GM23248 (cell line): ENCODE measurements around the gene HOMER2. TPM values are rescaled to one million over a fixed set of nuclear protein-coding genes. Genes with fewer than 3 reads are reported as not detected.
A peak's percentile ranks its signal among the peaks of the same experiment; 100 is the strongest.
"Not testable (repeated sequence)": the region's sequence is repeated elsewhere in the genome, so short reads cannot be mapped to it uniquely, and the experiment has no call there.

Source experiments
- DNase-seq: peaks from one replicate; pipeline ENCODE4 v3.0.0-alpha.2; 2015
- H2AFZ ChIP-seq: fragments of 200-600 bp; sonication (generic); 2 replicates; pipeline ENCODE4 v1.6.1; 2016; ENCODE audit warnings: antibody characterized with exemption
- H3F3A ChIP-seq: fragments of 200-600 bp; sonication (generic); 2 replicates; pipeline ENCODE4 v1.6.1; 2016; ENCODE audit warnings: mild to moderate bottlenecking, antibody characterized with exemption, mixed run types; ENCODE audit not compliant: insufficient read depth
- H3K27ac ChIP-seq: fragments of 200-600 bp; sonication (generic); 2 replicates; pipeline ENCODE4 v1.5.1; 2016; ENCODE audit warnings: mild to moderate bottlenecking
- H3K27me3 ChIP-seq: fragments of 200-600 bp; sonication (generic); replicated peaks from 2 replicates; pipeline ENCODE4 v1.6.1; 2016; ENCODE audit warnings: mild to moderate bottlenecking; ENCODE audit not compliant: insufficient read depth
- H3K36me3 ChIP-seq: fragments of 200-600 bp; sonication (generic); 2 replicates; pipeline ENCODE4 v1.6.1; 2016; ENCODE audit warnings: low read depth, mild to moderate bottlenecking
- H3K4me1 ChIP-seq: fragments of 200-600 bp; sonication (generic); 2 replicates; pipeline ENCODE4 v1.6.1; 2016; ENCODE audit warnings: mild to moderate bottlenecking; ENCODE audit not compliant: insufficient read depth
- H3K4me2 ChIP-seq: fragments of 200-600 bp; sonication (generic); one replicate; pipeline ENCODE4 v1.6.1; 2016; ENCODE audit warnings: mild to moderate bottlenecking; ENCODE audit not compliant: unreplicated experiment
- H3K4me3 ChIP-seq: fragments of 200-600 bp; sonication (generic); 2 replicates; pipeline ENCODE4 v1.5.1; 2016; ENCODE audit warnings: mild to moderate bottlenecking
- H3K79me2 ChIP-seq: fragments of 200-600 bp; sonication (generic); 2 replicates; pipeline ENCODE4 v1.6.1; 2016; ENCODE audit warnings: mild to moderate bottlenecking; ENCODE audit not compliant: insufficient read depth
- H3K9ac ChIP-seq: fragments of 200-600 bp; sonication (generic); 2 replicates; pipeline ENCODE4 v1.6.1; 2016; ENCODE audit warnings: mild to moderate bottlenecking
- H3K9me2 ChIP-seq: fragments of 200-600 bp; sonication (generic); 2 replicates; pipeline ENCODE4 v1.6.1; 2016; ENCODE audit warnings: mixed run types, mild to moderate bottlenecking, moderate library complexity; ENCODE audit not compliant: insufficient read depth
- H3K9me3 ChIP-seq: fragments of 200-600 bp; sonication (generic); one replicate; pipeline ENCODE4 v1.6.1; 2017; ENCODE audit warnings: low read depth
- H4K20me1 ChIP-seq: fragments of 200-600 bp; sonication (generic); 2 replicates; pipeline ENCODE4 v1.6.0; 2016; ENCODE audit not compliant: insufficient read depth
- EZH2 ChIP-seq: fragments of 200-600 bp; sonication (generic); IDR thresholded peaks from 2 replicates; pipeline ENCODE4 v1.6.1; 2018; ENCODE audit warnings: antibody characterized with exemption, mild to moderate bottlenecking; ENCODE audit not compliant: insufficient read depth, poor library complexity, severe bottlenecking
- EZH2phosphoT487 ChIP-seq: fragments of 200-600 bp; sonication (generic); IDR thresholded peaks from 2 replicates; pipeline ENCODE4 v1.6.1; 2018; ENCODE audit warnings: antibody characterized with exemption, moderate library complexity, mild to moderate bottlenecking, low read depth; ENCODE audit not compliant: insufficient read depth
- WGBS, 2 experiments: methylation state at CpG; one replicate each; pipeline ENCODE4 v1.1.6; 2015 to 2017; ENCODE audit warnings: low lambda C conversion rate in 2 of 2, low coverage in 1 of 2; ENCODE audit errors: missing lambda C conversion rate in 2 of 2; 5-methylcytosine and 5-hydroxymethylcytosine counted together
- in situ Hi-C: fragments of 300-500 bp; cut with MboI; formaldehyde crosslinking; loops from 2 replicates; pipeline ENCODE4 v1.15.0; 2020
- polyA plus RNA-seq: library from polyadenylated mRNA; unstranded; fragments of >200 nt; fragmentation: Nextera tagmentation; extraction: Ambion mirVana; gene quantifications from 2 replicates; pipeline ENCODE4 v1.2.1, GENCODE V29; 2016
- total RNA-seq: library from RNA; depleted of rRNA; stranded (reverse); fragments of >200 nt; shearing (Covaris generic); gene quantifications from 2 replicates; pipeline ENCODE4 v1.2.3, GENCODE V29; 2014

HOMER2 gene
- total and polyA plus RNA-seq, 2 experiments from 2014 or later: 9.0 to 17.0 TPM

DNA sequence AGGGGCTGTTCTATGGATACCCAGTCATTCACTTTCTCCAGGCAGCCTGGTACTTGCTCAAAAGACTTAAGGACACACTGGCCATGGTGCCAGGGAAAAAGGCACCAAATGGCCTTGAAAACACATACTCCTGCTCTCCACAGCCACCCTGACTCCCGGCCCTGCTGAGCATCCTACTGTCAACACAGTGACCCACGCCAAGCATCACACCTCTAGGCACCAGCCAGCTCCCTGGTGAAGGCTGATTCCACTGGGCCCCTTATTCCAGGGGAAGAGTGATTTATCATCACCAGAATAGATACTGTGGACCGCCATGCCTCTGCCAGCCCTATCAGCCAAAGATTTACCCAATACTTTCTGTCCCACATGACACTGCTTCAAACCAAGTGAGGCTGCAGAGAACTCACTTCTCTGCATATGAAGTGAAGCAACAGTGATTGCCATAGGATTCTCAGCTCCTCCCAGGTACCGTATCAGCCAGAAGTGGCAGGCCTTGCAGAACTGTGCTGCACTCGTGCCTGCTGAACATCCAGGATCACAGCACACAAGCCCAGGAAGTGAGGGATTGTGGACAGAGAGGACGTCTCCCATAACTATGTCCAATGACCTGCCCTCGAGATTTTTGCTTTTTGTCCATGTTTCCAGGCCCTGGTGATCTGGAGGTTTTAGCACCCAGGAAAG is 79.4 kb downstream of the HOMER2 start:
- Histone ChIP-seq H3K27ac (no peak overlapping the region), H3K27me3 (no peaks in the 10 kb centered on the region), H3K36me3 (no peaks in the 10 kb centered on the region), H3K4me1 (peaks cover 13% of the 10 kb centered on the region), H3K4me3 (no peak overlapping the region), H3F3A (peaks cover 18% of the 10 kb centered on the region), H3K79me2 (no peaks in the 10 kb centered on the region), H2AFZ (no peak overlapping the region), H3K9me3 (no peaks in the 10 kb centered on the region), H3K9me2 (no peaks in the 10 kb centered on the region), H4K20me1 (no peaks in the 10 kb centered on the region), H3K4me2 (no peak overlapping the region), H3K9ac (no peak overlapping the region)
- in situ Hi-C loops: no loop called here
- WGBS, 2 experiments: 73 to 80% methylated on average over 7 of the region's 7 CpGs
- TF ChIP-seq EZH2phosphoT487 (no peak), EZH2 (no peak)
- DNase-seq: no peak

DNA sequence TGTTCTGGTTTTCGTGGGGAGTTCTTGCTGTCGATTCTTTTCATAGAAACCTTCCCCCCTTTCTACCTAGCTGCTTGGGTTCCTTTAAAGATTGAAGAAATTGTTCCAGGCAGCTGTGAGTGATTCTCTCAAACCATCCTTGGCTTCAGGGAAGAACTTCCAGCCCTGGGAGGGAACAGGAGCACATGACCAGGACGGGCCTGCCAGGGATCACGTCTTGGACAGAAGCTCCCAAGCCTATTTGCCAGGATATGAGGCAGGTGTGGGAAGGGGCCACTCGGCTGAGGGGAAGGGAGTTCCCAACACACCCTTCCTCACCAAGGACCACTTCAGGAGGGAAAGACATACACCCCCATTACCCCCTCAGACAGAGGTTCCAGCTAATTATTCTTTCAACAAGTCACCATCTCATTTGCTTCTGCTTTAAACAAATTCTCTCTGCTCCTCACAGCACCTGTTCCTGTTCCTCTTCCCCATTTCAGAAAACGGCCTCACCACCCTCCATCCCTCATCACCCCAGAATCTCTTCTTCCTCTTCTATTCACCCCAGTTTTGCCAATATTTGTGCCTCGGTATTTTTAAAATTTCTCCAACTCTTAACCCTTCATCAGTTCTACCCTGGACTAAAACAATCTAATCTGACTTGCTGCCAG is 80.6 kb downstream of the HOMER2 start:
- no peak overlapping the region for H3K4me2 ChIP-seq
- in situ Hi-C loops: no loop called here

GRCh38 chr15:82871358-82871757 is 81.2 kb downstream of the HOMER2 start:
- in situ Hi-C loops: no loop called here
- no peak overlapping the region for H3K9ac ChIP-seq
- 57 to 60% methylated on average over 5 of the region's 5 CpGs for WGBS, 2 experiments
- no peak for DNase-seq
- H3K9me3 ChIP-seq: no peaks in the 10 kb centered on the region
- H3K79me2 ChIP-seq: no peaks in the 10 kb centered on the region
- no peak for TF ChIP-seq EZH2
- TF ChIP-seq EZH2phosphoT487: no peak
- H2AFZ ChIP-seq: no peak overlapping the region
- peaks cover 16% of the 10 kb centered on the region for H3F3A ChIP-seq
- no peak overlapping the region for H3K4me2 ChIP-seq
- no peak overlapping the region for H3K27ac ChIP-seq
- H3K4me1 ChIP-seq: peaks cover 13% of the 10 kb centered on the region
- no peak overlapping the region for H3K4me3 ChIP-seq
- no peaks in the 10 kb centered on the region for H3K9me2 ChIP-seq
- H3K36me3 ChIP-seq: no peaks in the 10 kb centered on the region
- H3K27me3 ChIP-seq: no peaks in the 10 kb centered on the region
- no peaks in the 10 kb centered on the region for H4K20me1 ChIP-seq

More for the DNA sequence above, 80.6 kb downstream of the HOMER2 start:
- Histone ChIP-seq H3K9me3 (no peaks in the 10 kb centered on the region), H3F3A (peaks cover 18% of the 10 kb centered on the region), H2AFZ (no peak overlapping the region), H3K9ac (no peak overlapping the region), H3K4me3 (no peak overlapping the region), H3K79me2 (no peaks in the 10 kb centered on the region), H3K27ac (no peak overlapping the region), H4K20me1 (no peaks in the 10 kb centered on the region), H3K4me1 (peaks cover 13% of the 10 kb centered on the region), H3K9me2 (no peaks in the 10 kb centered on the region), H3K27me3 (no peaks in the 10 kb centered on the region), H3K36me3 (no peaks in the 10 kb centered on the region)
- WGBS, 2 experiments: 71 to 77% methylated on average over 7 of the region's 7 CpGs
- no peak for DNase-seq
- TF ChIP-seq EZH2phosphoT487 (no peak), EZH2 (no peak)

GRCh38 chr15:82870727-82871320 is 81.7 kb downstream of the HOMER2 start:
- H3K9me2 ChIP-seq: no peaks in the 10 kb centered on the region
- in situ Hi-C loops: no loop called here
- H4K20me1 ChIP-seq: no peaks in the 10 kb centered on the region
- no peak for DNase-seq
- H3K9me3 ChIP-seq: no peaks in the 10 kb centered on the region
- H3K4me2 ChIP-seq: peak overlapping the region; percentile 1
- no peaks in the 10 kb centered on the region for H3K36me3 ChIP-seq
- H3K4me1 ChIP-seq: peaks cover 10% of the 10 kb centered on the region
- WGBS, 2 experiments: 72 to 73% methylated on average over 7 of the region's 7 CpGs
- TF ChIP-seq EZH2: no peak
- no peak overlapping the region for H3K4me3 ChIP-seq
- peaks cover 11% of the 10 kb centered on the region for H3F3A ChIP-seq
- H2AFZ ChIP-seq: no peak overlapping the region
- H3K9ac ChIP-seq: no peak overlapping the region
- no peaks in the 10 kb centered on the region for H3K27me3 ChIP-seq
- H3K79me2 ChIP-seq: no peaks in the 10 kb centered on the region
- no peak overlapping the region for H3K27ac ChIP-seq

DNA sequence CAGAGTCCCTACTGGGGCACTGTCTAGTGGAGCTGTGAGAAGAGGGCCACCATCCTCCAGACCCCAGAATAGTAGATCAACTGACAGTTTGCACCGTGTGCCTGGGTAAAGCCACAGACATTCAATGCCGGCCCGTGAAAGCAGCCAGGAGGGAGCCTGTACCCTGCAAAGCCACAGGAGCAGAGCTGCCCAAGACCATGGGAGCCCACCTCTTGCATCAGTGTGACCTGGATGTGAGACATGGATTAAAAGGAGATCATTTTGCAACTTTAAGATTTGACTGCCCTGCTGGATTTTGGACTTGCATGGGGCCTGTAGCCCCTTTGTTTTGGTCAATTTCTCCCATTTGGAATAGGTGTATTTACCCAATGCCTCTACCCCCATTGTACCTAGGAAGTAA is 86.5 kb downstream of the HOMER2 start:
- in situ Hi-C loops, H3K36me3 ChIP-seq, H3K4me2 ChIP-seq, H3F3A ChIP-seq, DNase-seq, H3K27me3 ChIP-seq, H3K27ac ChIP-seq, H3K9me2 ChIP-seq, H3K4me1 ChIP-seq, H2AFZ ChIP-seq, H4K20me1 ChIP-seq, H3K79me2 ChIP-seq, H3K9me3 ChIP-seq, H3K4me3 ChIP-seq, H3K9ac ChIP-seq: not testable (repeated sequence)
- 93 to 100% methylated on average over 3 of the region's 3 CpGs for WGBS, 2 experiments

- DNase-seq, H3F3A ChIP-seq, H3K9ac ChIP-seq, H4K20me1 ChIP-seq, H3K79me2 ChIP-seq, H3K4me3 ChIP-seq, H3K36me3 ChIP-seq, H2AFZ ChIP-seq, H3K4me1 ChIP-seq, H3K9me2 ChIP-seq, in situ Hi-C loops, H3K27ac ChIP-seq, H3K4me2 ChIP-seq, H3K27me3 ChIP-seq, H3K9me3 ChIP-seq: not testable (repeated sequence)
- 71 to 77% methylated on average over 4 of the region's 4 CpGs for WGBS, 2 experiments
Observed at GRCh38 chr15:82865581-82865980, 86.9 kb downstream of the HOMER2 start.
